GM21737 (cell line): ENCODE data around the gene CRYL1.

Source experiments
- ATAC-seq: cut with Tn5 transposase; IDR thresholded peaks from one replicate; pipeline ENCODE4 v1.9.1; 2021; ENCODE audit warnings: mild to moderate bottlenecking, moderate library complexity; ENCODE audit not compliant: unreplicated experiment

The CRYL1 gene

DNA sequence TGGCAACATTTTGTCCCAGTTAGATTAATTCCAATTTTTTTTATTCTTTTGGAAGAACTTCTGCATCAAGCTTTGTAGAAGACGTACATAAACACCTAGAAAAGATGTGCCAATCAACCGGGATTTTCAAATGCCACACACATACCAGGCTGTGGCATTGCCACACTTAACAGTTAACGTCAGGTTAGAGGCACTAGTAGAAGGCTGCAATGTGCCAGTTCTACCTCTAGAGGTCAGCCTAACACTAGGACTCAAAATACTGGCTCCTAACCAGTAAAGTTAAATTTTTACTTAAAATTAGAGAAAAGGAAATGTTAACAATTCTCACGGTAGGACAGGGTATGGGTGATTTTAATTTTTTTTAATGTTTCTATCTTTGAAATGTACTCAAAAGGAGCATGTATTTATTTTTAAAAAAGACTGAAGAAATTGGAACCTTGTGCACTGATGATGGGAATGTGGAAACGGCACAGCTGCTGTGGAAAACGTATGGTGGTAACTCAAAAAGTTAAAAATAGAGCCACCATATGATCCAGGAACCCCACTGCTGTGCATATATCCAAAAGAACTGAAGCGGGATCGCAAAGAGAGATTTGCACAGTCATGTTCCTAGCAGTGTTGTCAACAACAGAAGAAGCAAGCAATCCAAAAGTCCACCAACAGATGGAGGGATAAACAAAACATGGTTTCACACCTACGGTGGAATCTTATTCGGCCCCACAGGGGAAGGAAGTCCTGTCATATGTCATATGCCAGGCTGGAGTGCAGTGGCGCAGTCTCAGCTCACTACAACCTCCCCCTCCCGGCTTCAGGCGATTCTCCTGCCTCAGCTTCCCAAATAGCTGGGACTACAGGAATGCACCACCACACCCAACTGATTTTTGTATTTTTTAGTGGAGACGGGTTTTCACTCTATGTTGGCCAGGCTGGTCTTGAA, 30.3 kb downstream of the CRYL1 start:
- ATAC-seq = peak; percentile 53

DNA sequence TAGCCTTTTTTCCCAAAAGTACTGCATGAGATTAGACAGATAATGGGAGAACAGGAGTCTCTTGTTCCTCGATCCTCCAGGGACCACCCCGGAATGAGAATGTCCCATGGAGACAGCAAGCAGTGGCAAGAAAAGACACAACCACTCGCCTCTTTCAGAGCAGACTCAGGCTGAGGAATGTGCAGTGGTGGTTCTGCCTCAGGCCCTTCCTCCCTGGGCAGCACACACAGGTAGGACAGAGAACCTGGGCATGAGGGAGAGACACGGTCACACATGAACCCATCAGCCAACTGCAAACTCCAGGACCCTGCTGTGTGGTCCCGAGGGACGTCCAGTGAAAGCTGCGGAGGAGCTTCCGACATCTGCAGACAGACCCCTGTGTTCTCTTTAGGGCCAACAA, 31.0 kb downstream of the CRYL1 start:
- ATAC-seq = no peak

GRCh38 chr13:20492641-20493040, 33.0 kb downstream of the CRYL1 start:
- ATAC-seq = no peak

DNA sequence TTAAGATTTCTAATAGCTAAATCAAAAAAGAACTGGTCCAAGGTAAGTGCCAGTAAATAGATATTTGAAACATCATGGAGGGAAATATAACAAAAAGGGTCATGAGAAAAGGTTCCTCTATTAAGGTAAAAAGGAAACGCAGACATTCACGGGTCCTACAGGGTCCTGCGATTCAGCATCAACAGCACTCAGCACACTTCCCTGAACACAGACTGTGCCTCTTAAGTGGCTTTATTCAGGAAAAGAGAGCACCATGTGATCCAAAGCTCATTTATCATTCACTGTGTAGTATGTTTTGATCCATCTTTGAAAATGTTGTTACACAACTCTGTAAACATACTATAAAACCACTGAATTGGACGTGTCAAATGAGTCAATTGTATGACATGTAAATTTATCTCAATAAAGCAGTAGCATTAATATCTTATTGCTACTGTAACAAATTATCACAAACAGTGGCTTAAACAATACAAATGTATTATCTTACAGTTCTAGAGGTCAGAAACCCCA, 33.7 kb downstream of the CRYL1 start:
- no peak for ATAC-seq

DNA sequence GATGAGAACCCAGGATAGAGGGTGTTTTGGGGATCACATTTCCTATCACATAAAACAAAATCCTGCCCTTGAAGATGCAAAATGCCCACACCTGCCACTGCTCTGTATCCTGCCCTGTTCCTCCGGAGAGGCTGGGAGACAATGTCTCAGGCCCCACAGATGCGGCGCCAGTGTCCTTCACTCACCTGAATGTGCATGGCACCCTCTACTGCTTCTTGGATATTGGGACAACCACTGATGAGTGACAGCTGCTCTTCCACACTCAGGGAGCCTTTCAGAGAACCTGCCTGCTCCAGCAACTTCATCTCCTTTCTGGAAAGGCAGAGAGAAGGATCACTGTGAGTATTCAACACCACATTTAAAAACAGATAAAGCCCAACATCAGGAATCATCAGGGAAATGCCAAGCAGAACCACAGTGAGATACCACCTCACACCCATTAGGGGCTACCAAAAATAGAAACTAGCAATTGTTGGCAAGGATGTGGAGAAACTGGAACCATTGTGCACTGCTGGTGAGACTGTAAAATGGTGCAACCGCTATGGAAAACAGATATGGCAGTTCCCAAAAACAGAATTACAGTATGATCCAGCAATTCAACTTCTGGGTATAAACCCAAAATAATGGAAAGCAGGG, 36.4 kb downstream of the CRYL1 start:
- ATAC-seq = no peak

DNA sequence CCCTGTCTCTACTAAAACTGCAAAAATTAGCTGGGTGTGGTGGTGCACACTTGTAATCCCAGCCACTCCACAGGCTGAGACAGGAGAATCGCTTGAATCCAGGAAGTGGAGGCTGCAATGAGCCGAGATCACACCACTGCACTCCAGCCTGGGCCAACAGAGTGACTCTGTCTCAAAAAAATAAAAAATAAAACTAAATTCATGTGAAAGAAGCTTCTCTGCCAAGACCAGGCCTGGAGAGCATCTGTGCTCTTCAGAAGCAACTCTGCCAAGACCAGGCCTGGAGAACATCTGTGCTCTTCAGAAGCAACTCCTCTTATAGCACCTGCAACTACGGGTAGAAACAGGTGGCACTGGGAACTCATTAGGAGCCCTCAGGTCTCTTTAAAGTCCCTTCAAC, 37.7 kb downstream of the CRYL1 start:
- ATAC-seq = no peak

DNA sequence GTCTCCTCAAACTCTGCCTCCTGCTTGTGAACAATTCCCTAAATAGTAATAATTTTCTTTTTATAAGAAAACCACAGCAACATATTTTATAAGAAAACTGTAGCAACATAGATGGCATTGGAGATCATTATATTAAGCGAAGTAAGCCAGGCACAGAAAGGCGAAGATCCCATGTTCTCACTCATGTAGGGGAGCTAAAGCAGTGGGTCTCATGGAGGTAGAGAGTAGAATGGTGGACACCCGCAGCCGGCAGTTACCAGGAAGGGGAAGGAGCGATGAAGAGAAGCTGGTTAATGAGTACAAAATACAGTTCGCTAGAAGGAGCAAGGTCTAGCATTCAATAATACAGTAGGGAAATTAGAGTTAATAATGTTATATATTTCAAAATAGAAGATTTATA, 42.9 kb downstream of the CRYL1 start:
- no peak for ATAC-seq

DNA sequence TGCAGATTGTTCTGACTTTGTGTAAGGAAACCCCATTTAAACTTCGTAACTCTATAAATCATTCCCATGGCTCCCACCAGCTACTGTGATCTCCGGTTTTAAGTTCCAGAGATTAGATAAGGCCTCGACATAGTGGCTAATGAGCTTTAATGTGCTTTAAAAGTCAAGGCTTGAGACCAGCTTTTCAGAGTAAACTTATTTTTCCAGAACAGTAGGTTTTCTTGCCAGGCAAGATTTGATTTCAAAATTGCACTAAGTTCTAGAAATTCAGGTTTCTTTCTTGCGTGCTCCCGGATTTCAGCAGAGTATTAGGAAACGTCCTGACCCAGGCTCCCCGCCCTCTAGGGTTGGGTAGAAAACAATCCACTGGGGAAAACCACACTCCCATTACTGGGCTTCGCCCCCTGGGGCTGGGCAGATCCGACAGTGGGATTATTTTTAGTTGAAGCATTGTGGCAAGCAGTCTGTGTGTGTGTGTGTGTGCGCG, 43.3 kb downstream of the CRYL1 start:
- no peak for ATAC-seq

GRCh38 chr13:20477394-20477793, 48.3 kb downstream of the CRYL1 start:
- ATAC-seq = no peak

DNA sequence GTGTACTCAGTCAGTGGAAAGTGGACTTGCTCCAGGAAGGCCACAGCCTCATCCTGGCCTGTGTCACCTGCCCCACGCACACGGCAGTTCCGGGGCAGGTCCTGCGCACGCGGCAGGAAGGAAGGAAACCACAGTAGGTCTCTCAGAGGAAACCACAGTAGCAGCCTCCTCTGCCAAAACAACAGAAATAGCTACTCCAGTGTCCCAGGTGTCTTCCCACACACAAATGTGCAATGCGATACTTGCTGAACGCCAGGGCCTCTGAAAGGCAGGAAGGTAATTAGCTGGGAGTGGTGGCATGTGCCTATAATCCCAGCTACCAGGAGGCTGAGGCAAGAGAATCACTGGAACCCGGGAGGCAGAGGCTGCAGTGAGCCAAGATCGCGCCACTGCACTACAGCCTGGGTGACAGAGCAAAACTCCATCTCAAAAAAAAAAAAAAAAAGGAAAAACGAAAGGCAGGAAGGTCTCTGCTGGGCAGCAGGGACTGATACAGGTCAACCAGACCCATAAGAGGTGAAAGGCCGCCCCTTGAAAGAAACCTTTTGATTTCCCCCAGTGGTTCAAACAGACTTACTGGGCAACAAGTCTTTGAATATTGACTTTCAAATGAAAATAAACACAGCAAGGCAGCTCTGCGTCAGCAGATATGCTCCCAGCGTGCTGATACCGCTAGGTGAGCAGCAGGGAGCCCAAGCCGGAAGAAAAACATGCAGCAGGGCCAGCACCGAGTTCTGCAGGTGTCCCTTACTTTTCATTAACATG, 49.5 kb downstream of the CRYL1 start:
- peak; percentile 93 for ATAC-seq

GRCh38 chr13:20474515-20474914, 51.1 kb downstream of the CRYL1 start:
- ATAC-seq = no peak

DNA sequence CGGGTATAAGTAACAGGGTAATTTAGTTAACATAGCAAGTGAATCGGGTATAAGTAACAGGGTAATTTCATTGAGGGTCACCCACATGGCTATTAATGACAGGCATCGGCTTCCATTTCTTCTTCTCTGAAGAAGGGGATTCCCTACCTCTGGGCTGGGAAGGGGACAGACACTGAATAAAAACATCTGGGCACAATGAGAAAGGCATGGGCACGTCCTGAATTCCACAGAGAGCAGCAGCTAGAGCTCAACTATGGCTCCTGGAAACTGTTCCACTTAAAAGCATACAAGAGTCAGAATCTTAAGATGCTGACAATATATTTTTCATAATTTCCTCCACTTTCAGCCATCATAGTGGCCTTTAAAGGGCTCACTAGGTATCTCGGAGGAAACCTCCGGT, 51.8 kb downstream of the CRYL1 start:
- ATAC-seq = no peak

- no peak for ATAC-seq
These were observed 52.5 kb downstream of the CRYL1 start for GRCh38 chr13:20473139-20473538.

GRCh38 chr13:20472531-20472930, 53.1 kb downstream of the CRYL1 start:
- ATAC-seq = no peak

- ATAC-seq = no peak
These were observed 55.5 kb downstream of the CRYL1 start for GRCh38 chr13:20470136-20470535.

DNA sequence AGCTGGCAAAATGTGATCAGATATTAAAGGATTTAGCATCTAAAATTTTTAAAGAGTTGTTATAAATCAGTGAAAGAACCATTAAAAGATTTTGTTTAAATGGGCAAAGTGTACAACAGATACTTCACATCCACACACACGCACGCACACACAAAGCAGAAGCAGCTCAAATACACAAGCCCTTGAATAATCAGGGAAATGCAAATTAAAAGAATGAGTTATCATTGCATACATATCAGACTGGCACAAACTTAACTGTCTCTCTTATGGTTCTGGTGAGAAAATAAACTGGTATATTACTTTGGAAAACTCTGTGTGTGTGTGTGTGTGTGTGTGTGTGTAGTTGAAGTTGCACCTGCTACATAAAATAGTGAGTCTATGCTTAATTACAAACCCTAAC, 59.3 kb downstream of the CRYL1 start:
- no peak for ATAC-seq

- ATAC-seq = no peak
These were observed 60.3 kb downstream of the CRYL1 start for GRCh38 chr13:20465218-20465879.

GRCh38 chr13:20462921-20463320, 62.7 kb downstream of the CRYL1 start:
- ATAC-seq = no peak

DNA sequence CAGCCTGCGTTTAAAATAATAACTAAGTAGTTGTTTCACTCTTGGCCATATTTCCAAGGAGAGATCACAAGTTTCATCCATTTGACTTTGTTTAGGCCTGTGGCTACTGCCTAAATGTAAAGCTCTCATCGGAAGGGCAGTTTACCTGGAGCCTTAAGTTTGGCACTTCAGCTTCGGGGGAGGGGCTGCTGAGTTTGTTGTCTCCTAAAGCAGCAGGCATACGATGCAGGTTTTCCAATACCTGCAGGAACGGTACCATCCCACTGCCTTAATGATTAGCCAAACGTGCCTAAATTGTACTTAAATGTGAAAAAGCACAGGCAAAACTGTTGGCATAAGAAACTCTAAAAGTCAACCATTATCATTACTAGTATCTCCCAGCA, 63.1 kb downstream of the CRYL1 start:
- ATAC-seq = no peak

DNA sequence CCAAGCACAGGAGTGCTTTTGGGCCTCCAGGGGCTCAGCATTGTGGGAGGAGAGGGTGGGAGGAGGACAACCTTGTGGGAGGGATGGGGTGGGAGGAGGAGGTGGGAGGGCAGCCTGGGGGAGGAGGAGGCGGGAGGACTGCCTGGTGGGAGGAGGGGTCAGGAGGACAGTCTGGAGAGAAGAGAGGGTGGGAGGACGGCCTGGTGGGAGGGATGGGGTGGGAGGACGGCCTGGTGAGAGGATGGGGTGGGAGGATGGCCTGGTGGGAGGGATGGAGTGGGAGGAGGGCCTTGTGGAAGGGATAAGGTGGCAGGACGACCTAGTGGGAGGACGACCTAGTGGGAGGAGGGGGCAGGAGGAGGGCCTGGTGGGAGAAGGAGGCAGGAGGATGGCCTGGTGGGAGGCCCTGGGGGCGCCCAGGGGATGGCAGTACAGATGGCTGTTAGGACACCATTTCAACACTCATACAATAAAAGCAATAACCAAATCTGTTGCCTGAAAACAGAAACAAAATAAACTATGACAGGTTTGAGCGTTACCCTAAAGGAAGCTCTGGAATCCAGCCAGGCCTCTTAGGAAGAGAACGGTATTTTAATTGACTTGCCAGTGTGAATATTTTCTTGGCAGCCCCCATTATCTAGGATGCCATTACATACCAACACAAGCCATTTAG, 63.7 kb downstream of the CRYL1 start:
- ATAC-seq = no peak
